ENCODE data around the gene PCGF1.

DNA sequence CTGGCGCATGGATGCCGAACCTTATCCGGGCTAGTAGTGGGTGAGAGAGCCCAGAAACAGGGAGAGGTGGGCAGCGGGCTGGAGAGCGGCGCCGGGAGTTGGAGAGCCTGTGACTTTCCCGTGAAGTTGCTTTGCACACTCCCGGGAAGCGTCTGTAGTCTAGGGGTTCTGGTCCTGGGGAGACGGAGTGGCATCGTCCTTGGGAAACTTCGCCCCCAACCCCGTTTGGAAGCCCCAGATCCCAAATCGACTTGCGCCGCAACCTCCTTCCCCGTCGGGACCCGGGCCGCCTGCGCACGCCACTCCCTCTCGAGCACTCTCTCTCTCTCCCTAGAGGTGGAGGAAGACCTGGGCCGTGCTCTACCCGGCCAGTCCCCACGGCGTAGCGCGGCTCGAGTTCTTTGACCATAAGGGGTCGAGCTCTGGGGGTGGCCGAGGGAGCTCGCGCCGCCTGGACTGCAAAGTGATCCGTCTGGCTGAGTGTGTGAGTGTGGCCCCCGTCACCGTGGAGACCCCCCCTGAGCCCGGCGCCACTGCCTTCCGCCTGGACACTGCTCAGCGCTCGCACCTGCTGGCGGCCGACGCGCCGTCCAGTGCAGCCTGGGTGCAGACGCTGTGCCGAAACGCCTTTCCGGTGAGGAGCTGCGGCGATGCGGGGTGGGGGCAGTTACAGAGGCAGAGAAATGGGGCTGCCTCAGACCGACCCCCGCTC lies 47.5 kb upstream of the PCGF1 start:
- no peak for TF ChIP-seq CTCF (conservative IDR thresholded peaks at IDR 0.05; ENCODE audit: low read depth, low read length)
- TF ChIP-seq POLR2A (IDR thresholded peaks at IDR 0.05; ENCODE audit: low read depth, low read length): no peak
- TF ChIP-seq CEBPB (IDR thresholded peaks at IDR 0.05; ENCODE audit: low read depth, low read length): no peak
- no peak for TF ChIP-seq MAFK (IDR thresholded peaks at IDR 0.05; ENCODE audit: low read depth, low read length)
- TF ChIP-seq USF2 (IDR thresholded peaks at IDR 0.05; ENCODE audit: low read depth, low read length): no peak
- TF ChIP-seq, protein P1, sequence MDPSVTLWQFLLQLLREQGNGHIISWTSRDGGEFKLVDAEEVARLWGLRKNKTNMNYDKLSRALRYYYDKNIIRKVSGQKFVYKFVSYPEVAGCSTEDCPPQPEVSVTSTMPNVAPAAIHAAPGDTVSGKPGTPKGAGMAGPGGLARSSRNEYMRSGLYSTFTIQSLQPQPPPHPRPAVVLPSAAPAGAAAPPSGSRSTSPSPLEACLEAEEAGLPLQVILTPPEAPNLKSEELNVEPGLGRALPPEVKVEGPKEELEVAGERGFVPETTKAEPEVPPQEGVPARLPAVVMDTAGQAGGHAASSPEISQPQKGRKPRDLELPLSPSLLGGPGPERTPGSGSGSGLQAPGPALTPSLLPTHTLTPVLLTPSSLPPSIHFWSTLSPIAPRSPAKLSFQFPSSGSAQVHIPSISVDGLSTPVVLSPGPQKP (IDR thresholded peaks at IDR 0.05; ENCODE audit: borderline replicate concordance, low read depth, low read length): no peak
- no peak for TF ChIP-seq RAD21 (IDR thresholded peaks at IDR 0.05; ENCODE audit: low read length)
- no peak; the same call in 1 of the 2 replicates for TF ChIP-seq MXI1 (IDR thresholded peaks at IDR 0.05; ENCODE audit: borderline replicate concordance, low read depth, low read length)
- TF ChIP-seq SMC3 (IDR thresholded peaks at IDR 0.05; ENCODE audit: low read depth, low read length): no peak
- TF ChIP-seq FOS (IDR thresholded peaks at IDR 0.05; ENCODE audit: low read depth, low read length): no peak
- TF ChIP-seq RCOR1 (IDR thresholded peaks at IDR 0.05; ENCODE audit: insufficient replicate concordance, low read length): no peak
- no peak for TF ChIP-seq BHLHE40 (IDR thresholded peaks at IDR 0.05; ENCODE audit: low read depth, low read length)
